Measurements from ENCODE around the gene CORO2B. TPM values are rescaled to one million over a fixed set of nuclear protein-coding genes. Genes with fewer than 3 reads are reported as not detected.

The CORO2B gene
- 1 to 10 TPM; 3.0 to 9.1 (median 5.0) TPM for total RNA-seq
- polyA plus RNA-seq = 1 to 10 TPM; 3.3 to 7.2 TPM
- long read RNA-seq, donor 1, partial matches to known transcripts = 0 of 6 reads
- long read RNA-seq, donor 1, other reads (novel, unspliced or antisense) = 2 of 6 reads
- long read RNA-seq, donor 2, partial matches to known transcripts = 2 of 2 reads
- long read RNA-seq, donor 2, other reads (novel, unspliced or antisense) = 0 of 2 reads
- long read RNA-seq, donor 3, partial matches to known transcripts = 7 of 9 reads
- long read RNA-seq, donor 3, other reads (novel, unspliced or antisense) = 2 of 9 reads

- Histone ChIP-seq H3K27ac (peak within 1 kb of the TSS; percentile 60 to 93 (median 80)), H3K4me1 (peaks cover 0 to 41% (median 22%) of the 10 kb centered on the region in 12 donors), H3K4me3 (peak within 1 kb of the TSS; percentile 52 to 93 (median 69)), H3K9me3 (no peaks in the 10 kb centered on the region), H3K36me3 (no peaks in the 10 kb centered on the region), H3K27me3 (peaks cover 0 to 25% (median 0%) of the 10 kb centered on the region in 9 donors)
- peak in 4 of 5 donors; percentile 44 to 67 (median 58) for DNase-seq
- intact Hi-C loops (cut with DNase I) = loop anchor here in 7 of 10 donors (1.0 to 5.0 kb wide), 5 partner anchors 30 to 153 kb away; no protein-coding TSS in a partner anchor
- peak in 3 of 4 donors; percentile 28 to 29 (median 29) for ATAC-seq
- TF ChIP-seq POLR2A (IDR thresholded peaks at IDR 0.05) = no peak
- 2 to 5% (median 3%) methylated on average over 19 to 95 of the region's 95 CpGs for WGBS, 4 donors
These were observed at the start of gene CORO2B for GRCh38 chr15:68578980-68579935. CORO2B (plus strand) TSS chr15:68578993; CDS start chr15:68579263, 270 bp downstream.

GRCh38 chr15:68531387-68532179 lies 47.2 kb upstream of the CORO2B start:
- ATAC-seq (no peak), DNase-seq (no peak)
- 92 to 97% (median 94%) methylated on average over 2 of the region's 2 CpGs for WGBS, 4 donors
- H3K27me3 ChIP-seq = no peaks in the 10 kb centered on the region
- H3K4me1 ChIP-seq = peaks cover 0 to 13% (median 0%) of the 10 kb centered on the region in 12 donors
- H3K9me3 ChIP-seq = peaks cover 0 to 30% (median 15%) of the 10 kb centered on the region in 12 donors
- intact Hi-C loops (cut with DNase I) = no loop called here
- TF ChIP-seq CTCF (IDR thresholded peaks at IDR 0.05) = no peak
- no peak for TF ChIP-seq POLR2A (IDR thresholded peaks at IDR 0.05)
- H3K4me3 ChIP-seq = no peak overlapping the region
- H3K27ac ChIP-seq = no peak overlapping the region
- no peaks in the 10 kb centered on the region for H3K36me3 ChIP-seq

- Histone ChIP-seq H3K27ac (peak overlapping the region in 3 of 12 donors; percentile 2 to 32 (median 28)), H3K27me3 (no peaks in the 10 kb centered on the region), H3K4me3 (no peak overlapping the region), H3K36me3 (no peaks in the 10 kb centered on the region), H3K9me3 (peaks cover 0 to 28% (median 12%) of the 10 kb centered on the region in 12 donors), H3K4me1 (peaks cover 0 to 3% (median 0%) of the 10 kb centered on the region in 12 donors)
- intact Hi-C loops (cut with DNase I) = no loop called here
- ATAC-seq = peak in 2 of 4 donors; percentile 69 to 87
- WGBS, 4 donors = 60 to 71% (median 64%) methylated on average over 4 of the region's 4 CpGs
- no peak for DNase-seq
- TF ChIP-seq CTCF (IDR thresholded peaks at IDR 0.05) (no peak), POLR2A (IDR thresholded peaks at IDR 0.05) (no peak)
These were observed 42.3 kb upstream of the CORO2B start for GRCh38 chr15:68536331-68537095.

- intact Hi-C loops (cut with DNase I) = no loop called here
- H3K27me3 ChIP-seq = no peaks in the 10 kb centered on the region
- H3K4me3 ChIP-seq = no peak overlapping the region
- peaks cover 0 to 22% (median 8%) of the 10 kb centered on the region in 12 donors for H3K9me3 ChIP-seq
- H3K4me1 ChIP-seq = peaks cover 0 to 3% (median 0%) of the 10 kb centered on the region in 12 donors
- DNase-seq (no peak), ATAC-seq (peak in 1 of 4 donors; percentile 27)
- H3K27ac ChIP-seq = no peak overlapping the region
- no peaks in the 10 kb centered on the region for H3K36me3 ChIP-seq
- TF ChIP-seq POLR2A (IDR thresholded peaks at IDR 0.05) (no peak), CTCF (IDR thresholded peaks at IDR 0.05) (no peak)
These were observed 41.7 kb upstream of the CORO2B start for GRCh38 chr15:68537097-68537496.
